Choroid plexus epithelial cell (primary cell): ENCODE results near the gene SPECC1L.
A peak's percentile ranks its signal among the peaks of the same experiment; 100 is the strongest.

Experiments used
- DNase-seq: peaks from one replicate; pipeline ENCODE4 v3.0.0-alpha.2; 2010; ENCODE audit warnings: low read depth
- H3K4me3 ChIP-seq: 2 replicates; pipeline ENCODE4 v1.5.1; 2011; ENCODE audit warnings: low read depth, mild to moderate bottlenecking, control low read depth, low read length, moderate library complexity
- TF ChIP-seq, protein P1 (sequence below): conservative IDR thresholded peaks from 2 replicates; pipeline ENCODE4 v1.5.1; 2011; ENCODE audit warnings: low read depth, mild to moderate bottlenecking, control low read depth, inconsistent platforms, low read length, moderate library complexity

SPECC1L gene

GRCh38 chr22:24323233-24323632, 52.6 kb downstream of the SPECC1L start:
- TF ChIP-seq, protein P1, sequence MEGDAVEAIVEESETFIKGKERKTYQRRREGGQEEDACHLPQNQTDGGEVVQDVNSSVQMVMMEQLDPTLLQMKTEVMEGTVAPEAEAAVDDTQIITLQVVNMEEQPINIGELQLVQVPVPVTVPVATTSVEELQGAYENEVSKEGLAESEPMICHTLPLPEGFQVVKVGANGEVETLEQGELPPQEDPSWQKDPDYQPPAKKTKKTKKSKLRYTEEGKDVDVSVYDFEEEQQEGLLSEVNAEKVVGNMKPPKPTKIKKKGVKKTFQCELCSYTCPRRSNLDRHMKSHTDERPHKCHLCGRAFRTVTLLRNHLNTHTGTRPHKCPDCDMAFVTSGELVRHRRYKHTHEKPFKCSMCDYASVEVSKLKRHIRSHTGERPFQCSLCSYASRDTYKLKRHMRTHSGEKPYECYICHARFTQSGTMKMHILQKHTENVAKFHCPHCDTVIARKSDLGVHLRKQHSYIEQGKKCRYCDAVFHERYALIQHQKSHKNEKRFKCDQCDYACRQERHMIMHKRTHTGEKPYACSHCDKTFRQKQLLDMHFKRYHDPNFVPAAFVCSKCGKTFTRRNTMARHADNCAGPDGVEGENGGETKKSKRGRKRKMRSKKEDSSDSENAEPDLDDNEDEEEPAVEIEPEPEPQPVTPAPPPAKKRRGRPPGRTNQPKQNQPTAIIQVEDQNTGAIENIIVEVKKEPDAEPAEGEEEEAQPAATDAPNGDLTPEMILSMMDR, result no peak
- H3K4me3 ChIP-seq, result no peak overlapping the region
- no peak for DNase-seq

DNA sequence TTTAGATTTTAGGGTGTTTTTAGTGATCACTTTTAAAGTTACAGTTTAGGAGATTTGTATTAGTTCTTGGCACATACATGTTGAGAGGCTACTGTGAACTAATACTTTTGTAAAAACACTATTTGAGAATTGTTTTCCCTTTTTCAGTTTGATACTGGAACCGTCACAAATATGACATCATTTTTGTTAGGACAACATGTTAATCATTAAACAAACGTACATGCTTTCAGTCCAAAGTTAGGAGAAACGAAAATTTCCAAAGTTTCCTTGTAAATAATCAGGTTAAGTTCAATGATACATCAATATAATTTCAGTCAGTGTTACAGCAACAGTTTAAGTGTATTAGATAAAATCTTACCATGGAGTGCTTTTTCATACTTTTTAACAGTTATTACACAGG, 53.1 kb downstream of the SPECC1L start:
- DNase-seq, result no peak
- TF ChIP-seq, protein P1, result no peak

GRCh38 chr22:24324137-24324536, 53.5 kb downstream of the SPECC1L start:
- TF ChIP-seq, protein P1, result no peak
- H3K4me3 ChIP-seq, result no peak overlapping the region
- DNase-seq, result no peak

More for the DNA sequence above, 53.1 kb downstream of the SPECC1L start:
- no peak overlapping the region for H3K4me3 ChIP-seq

GRCh38 chr22:24325105-24325757, 54.6 kb downstream of the SPECC1L start:
- peak; percentile 96 for DNase-seq
- TF ChIP-seq, protein P1, result peak; percentile 80
- no peak overlapping the region for H3K4me3 ChIP-seq

DNA sequence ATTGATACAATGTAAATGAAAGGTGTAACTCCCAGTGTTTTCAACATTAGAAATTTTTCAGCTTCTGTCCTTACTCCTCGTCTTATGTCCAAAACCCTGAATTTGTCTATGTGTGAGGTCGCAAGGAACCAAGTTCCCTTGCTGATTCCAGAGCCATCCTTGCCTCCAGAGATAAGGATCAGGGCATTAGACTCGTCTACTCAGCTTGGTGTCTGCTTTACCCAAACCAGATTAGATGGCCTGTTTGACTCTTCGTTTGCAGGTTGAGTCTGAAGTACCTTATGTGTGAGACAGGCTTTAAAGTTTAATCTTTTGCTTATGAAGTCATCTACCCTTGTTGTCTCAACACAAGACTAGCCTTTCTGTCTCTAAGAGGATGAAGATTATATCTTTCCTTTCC, 55.6 kb downstream of the SPECC1L start:
- no peak for DNase-seq
- no peak overlapping the region for H3K4me3 ChIP-seq
- TF ChIP-seq, protein P1, result no peak

GRCh38 chr22:24327832-24328231, 57.2 kb downstream of the SPECC1L start:
- TF ChIP-seq, protein P1, result no peak
- H3K4me3 ChIP-seq, result no peak overlapping the region
- DNase-seq, result no peak

DNA sequence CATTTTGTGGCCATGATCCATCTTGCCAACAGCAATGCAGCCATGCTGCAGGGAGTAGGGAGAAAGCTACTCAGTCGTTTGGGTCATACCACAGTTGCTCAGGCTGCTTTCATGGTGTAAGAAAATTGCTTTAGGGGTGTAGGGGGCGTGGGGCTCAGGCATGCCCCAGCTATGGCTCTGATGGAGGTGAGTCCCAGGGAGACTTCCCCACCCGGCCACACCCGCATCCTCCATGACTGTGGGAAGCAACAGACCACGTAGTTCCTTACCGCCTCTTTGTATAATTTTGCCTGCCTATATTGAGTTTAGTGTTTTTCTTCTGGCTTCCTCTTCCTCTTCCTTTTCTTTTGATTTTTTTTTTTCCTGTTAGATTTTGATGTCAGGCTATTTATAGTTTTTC, 58.8 kb downstream of the SPECC1L start:
- DNase-seq, result no peak
- H3K4me3 ChIP-seq, result no peak overlapping the region
- TF ChIP-seq, protein P1, result no peak
